H1 (cell line): ENCODE data around the gene EXOC2. TPM values are rescaled to one million over a fixed set of nuclear protein-coding genes. Genes with fewer than 3 reads are reported as not detected.

Experiments used
- CTCF ChIA-PET: fragments of 300-600 bp; sonication (Branson Sonifier 250); formaldehyde crosslinking; loops from one replicate; lab custom pipeline; 2021; ENCODE audit not compliant: partially characterized antibody; lab: Charles Lee
- POLR2A ChIA-PET: fragments of 300-600 bp; sonication (Branson Sonifier 250); formaldehyde crosslinking; loops from one replicate; lab custom pipeline; 2021; ENCODE audit warnings: inconsistent platforms; ENCODE audit not compliant: partially characterized antibody; lab: Charles Lee
- DNase-seq, 2 experiments: peaks; one replicate each; pipeline versions ENCODE4 v3.0.0 to v3.0.0-alpha.2; 2010 to 2022; ENCODE audit warnings: low spot score in 2 of 2, low read depth in 1 of 2, mixed read lengths in 1 of 2
- FAIRE-seq: peaks from 2 replicates; lab custom pipeline; 2011; peaks lifted over from hg19 to GRCh38; lab: Jason Lieb, UNC
- H2AFZ ChIP-seq: 2 replicates; pipeline ENCODE4 v1.8.1; 2012; ENCODE audit warnings: low read length, inconsistent platforms
- H2AK5ac ChIP-seq: 2 replicates; pipeline ENCODE4 v1.6.1; 2013; ENCODE audit warnings: low read depth, low read length
- H2BK120ac ChIP-seq: replicated peaks from 2 replicates; pipeline ENCODE3; 2013; ENCODE audit warnings: low read depth, low read length, inconsistent platforms
- H2BK12ac ChIP-seq: 2 replicates; pipeline ENCODE4 v1.6.1; 2013; ENCODE audit warnings: low read depth, low read length
- H2BK15ac ChIP-seq: 2 replicates; pipeline ENCODE4 v1.6.1; 2013; ENCODE audit warnings: low read length
- H2BK20ac ChIP-seq: 2 replicates; pipeline ENCODE4 v1.6.1; 2013; ENCODE audit warnings: low read length
- H2BK5ac ChIP-seq: 2 replicates; pipeline ENCODE4 v1.6.1; 2013; ENCODE audit warnings: low read depth, low read length
- H3K14ac ChIP-seq: 2 replicates; pipeline ENCODE4 v1.6.1; 2013; ENCODE audit warnings: inconsistent platforms; ENCODE audit not compliant: insufficient read length
- H3K18ac ChIP-seq: 2 replicates; pipeline ENCODE4 v1.6.1; 2013; ENCODE audit warnings: low read length; ENCODE audit errors: extremely low read depth
- H3K23ac ChIP-seq: 2 replicates; pipeline ENCODE4 v1.6.1; 2013; ENCODE audit warnings: inconsistent platforms; ENCODE audit not compliant: insufficient read length
- H3K23me2 ChIP-seq: 2 replicates; pipeline ENCODE4 v1.6.1; 2013; ENCODE audit warnings: low read depth, low read length
- H3K27ac ChIP-seq: 2 replicates; pipeline ENCODE4 v1.6.1; 2011; ENCODE audit warnings: low read depth, low read length, inconsistent platforms
- H3K27me3 ChIP-seq, 4 experiments: replicated peaks in 1 of 4; 1 replicate in 1 of 4; 2 replicates in 3 of 4; pipeline versions ENCODE4 v1.6.1 to v1.8.1; 2011 to 2013; ENCODE audit warnings: low read length in 3 of 4, mild to moderate bottlenecking in 3 of 4, inconsistent platforms in 2 of 4, mixed read lengths in 2 of 4, moderate library complexity in 1 of 4; ENCODE audit not compliant: control insufficient read depth in 3 of 4, insufficient read depth in 3 of 4; ENCODE audit errors: extremely low read depth in 1 of 4
- H3K36me3 ChIP-seq, 4 experiments: 2 replicates each; pipeline versions ENCODE4 v1.6.1 to v1.8.1; 2011 to 2013; ENCODE audit warnings: mild to moderate bottlenecking in 4 of 4, low read length in 3 of 4, moderate library complexity in 2 of 4, control low read depth in 1 of 4, inconsistent platforms in 1 of 4; ENCODE audit not compliant: insufficient read depth in 4 of 4, control insufficient read depth in 2 of 4
- H3K4ac ChIP-seq: replicated peaks from 2 replicates; pipeline ENCODE3; 2013; ENCODE audit warnings: low read length, low read depth, mixed read lengths, inconsistent platforms; ENCODE audit not compliant: insufficient read length
- H3K4me1 ChIP-seq, 4 experiments: replicated peaks in 1 of 4; 1 replicate in 1 of 4; 2 replicates in 3 of 4; pipeline versions ENCODE4 v1.6.1 to v1.8.1; 2011 to 2013; ENCODE audit warnings: low read length in 3 of 4, inconsistent platforms in 2 of 4, mixed read lengths in 1 of 4; ENCODE audit not compliant: insufficient read depth in 4 of 4, control insufficient read depth in 3 of 4
- H3K4me2 ChIP-seq, 2 experiments: 2 replicates each; pipeline versions ENCODE4 v1.6.1 to v1.8.1; 2011 to 2013; ENCODE audit warnings: low read depth in 2 of 2, low read length in 2 of 2, control low read depth in 1 of 2, inconsistent platforms in 1 of 2, mild to moderate bottlenecking in 1 of 2; ENCODE audit not compliant: insufficient read depth in 1 of 2
- H3K4me3 ChIP-seq, 4 experiments: fragments of 200-600, 300-600 bp in 1 of 4; sonication (generic), shearing (Covaris generic), sonication (Bioruptor Twin) in 1 of 4; 2 replicates each; pipeline versions ENCODE4 v1.5.1 to v1.8.1; 2011 to 2016; ENCODE audit warnings: low read length in 4 of 4, low read depth in 3 of 4, control low read depth in 2 of 4, inconsistent platforms in 2 of 4, mild to moderate bottlenecking in 2 of 4, mixed read lengths in 1 of 4, moderate library complexity in 1 of 4; ENCODE audit not compliant: insufficient read depth in 2 of 4; ENCODE audit errors: extremely low read depth in 1 of 4
- H3K56ac ChIP-seq: replicated peaks from 2 replicates; pipeline ENCODE3; 2013; ENCODE audit warnings: low read depth, mild to moderate bottlenecking, mixed read lengths, low read length, inconsistent platforms; ENCODE audit not compliant: insufficient read length
- H3K79me1 ChIP-seq: 2 replicates; pipeline ENCODE4 v1.6.1; 2013; ENCODE audit warnings: low read depth, low read length, control low read depth
- H3K79me2 ChIP-seq, 2 experiments: 2 replicates each; pipeline versions ENCODE4 v1.6.1 to v1.8.1; 2012 to 2013; ENCODE audit warnings: low read length in 2 of 2, mild to moderate bottlenecking in 2 of 2, inconsistent platforms in 1 of 2; ENCODE audit not compliant: insufficient read depth in 2 of 2, control insufficient read depth in 1 of 2
- H3K9ac ChIP-seq, 4 experiments: replicated peaks in 1 of 4; 1 replicate in 1 of 4; 2 replicates in 3 of 4; pipeline versions ENCODE4 v1.6.1 to v1.8.1; 2011 to 2013; ENCODE audit warnings: low read depth in 3 of 4, low read length in 3 of 4, control low read depth in 2 of 4, mild to moderate bottlenecking in 2 of 4, moderate library complexity in 2 of 4, inconsistent platforms in 1 of 4; ENCODE audit errors: extremely low read depth in 1 of 4
- H3K9me3 ChIP-seq, 2 experiments: 2 replicates each; pipeline versions ENCODE4 v1.6.1 to v1.8.1; 2012 to 2013; ENCODE audit warnings: mild to moderate bottlenecking in 2 of 2, moderate library complexity in 2 of 2, control low read depth in 1 of 2, inconsistent platforms in 1 of 2, low read depth in 1 of 2, low read length in 1 of 2, mixed read lengths in 1 of 2; ENCODE audit not compliant: insufficient read depth in 2 of 2
- H4K20me1 ChIP-seq, 2 experiments: replicated peaks in 1 of 2; 2 replicates each; pipeline versions ENCODE3 to v1.8.1; 2011 to 2013; ENCODE audit warnings: inconsistent platforms in 2 of 2, low read length in 2 of 2, mild to moderate bottlenecking in 1 of 2; ENCODE audit not compliant: insufficient read depth in 2 of 2, control insufficient read depth in 1 of 2
- H4K5ac ChIP-seq: 2 replicates; pipeline ENCODE4 v1.6.1; 2013; ENCODE audit warnings: low read length, low read depth, mixed read lengths, inconsistent platforms; ENCODE audit not compliant: insufficient read length
- H4K8ac ChIP-seq: 2 replicates; pipeline ENCODE4 v1.8.0; 2013; ENCODE audit warnings: mild to moderate bottlenecking, moderate library complexity, low read length, inconsistent platforms; ENCODE audit not compliant: insufficient read depth; ENCODE audit errors: extremely low read depth
- H4K91ac ChIP-seq: replicated peaks from 2 replicates; pipeline ENCODE3; 2013; ENCODE audit warnings: low read length, mixed read lengths, inconsistent platforms; ENCODE audit not compliant: insufficient read length
- BACH1 ChIP-seq: IDR thresholded peaks from 2 replicates; pipeline ENCODE4 v1.6.1; 2012; ENCODE audit warnings: low read length, improper control_type of control experiment
- GTF2F1 ChIP-seq: IDR thresholded peaks from 2 replicates; pipeline ENCODE4 v1.6.1; 2012; ENCODE audit warnings: low read depth, low read length, improper control_type of control experiment, borderline replicate concordance
- HDAC6 ChIP-seq: IDR thresholded peaks from one replicate; pipeline ENCODE4 v1.7.1; 2012; ENCODE audit warnings: low read depth, mild to moderate bottlenecking, inconsistent platforms, low read length, moderate library complexity
- RAD21 ChIP-seq, 2 experiments: IDR thresholded peaks in 1 of 2; conservative IDR thresholded peaks in 1 of 2; 2 replicates each; pipeline ENCODE4 v1.6.1; 2011; ENCODE audit warnings: low read depth in 2 of 2, low read length in 2 of 2, improper control_type of control experiment in 1 of 2, inconsistent platforms in 1 of 2, mild to moderate bottlenecking in 1 of 2, moderate library complexity in 1 of 2
- WGBS, 2 experiments: shearing (Covaris generic) in 1 of 2; methylation state at CpG; one replicate each; pipeline versions ENCODE4 v1.1.6 to v1.1.7; 2013 to 2015; ENCODE audit warnings: low lambda C conversion rate in 2 of 2, mixed read lengths in 2 of 2, inconsistent platforms in 1 of 2, low coverage in 1 of 2, missing lambda C conversion rate in 1 of 2; ENCODE audit not compliant: insufficient replicate concordance in 2 of 2, insufficient coverage in 1 of 2, insufficient read length in 1 of 2; ENCODE audit errors: extremely low coverage in 1 of 2, missing lambda C conversion rate in 1 of 2; 5-methylcytosine and 5-hydroxymethylcytosine counted together
- polyA plus RNA-seq, 7 experiments: library from polyadenylated mRNA; depleted of rRNA in 3 of 7; stranded (reverse) in 5 of 7; unstranded in 2 of 7; fragments of >200 nt in 5 of 7; fragments of 200-250 nt in 2 of 7; gene quantifications; 1 replicate in 5 of 7; 2 replicates in 1 of 7; 4 replicates in 1 of 7; pipeline versions ENCODE4 v1.2.1 to v1.2.3, GENCODE V29; 2011 to 2013; ENCODE audit warnings: missing spikeins in 2 of 7, mixed read lengths in 2 of 7
- total RNA-seq: library from RNA; stranded (reverse); fragmentation: NEBNext Ultra II Directional; extraction: Animal tissue kit (Norgen Biotek cat#: 25700); gene quantifications from 2 replicates; pipeline ENCODE4 v1.2.1, GENCODE V29; 2021

EXOC2 gene
- total and polyA plus RNA-seq, 2 of the 8 experiments (the other 6 are each of a cell fraction or from before 2014, with no cell fraction given): 25.5 to 44.4 TPM

GRCh38 chr6:654136-654535 is 38.8 kb downstream of the EXOC2 start:
- Histone ChIP-seq H3K9ac (no peak overlapping the region), H2AK5ac (no peak overlapping the region), H3K79me2 (peaks cover 0 to 51% of the 10 kb centered on the region in 2 experiments; a peak in 3 of 4 replicates), H3K36me3 (peaks cover 0 to 7% (median 0%) of the 10 kb centered on the region in 4 experiments; a peak in 3 of 8 replicates), H2BK15ac (no peak overlapping the region), H4K5ac (no peak overlapping the region), H3K56ac (no peak overlapping the region), H3K27ac (no peak overlapping the region), H2BK20ac (no peak overlapping the region), H3K23ac (no peak overlapping the region), H2BK5ac (no peak overlapping the region), H4K91ac (no peak overlapping the region), H3K4me1 (peaks cover 0 to 22% (median 2%) of the 10 kb centered on the region in 4 experiments; a peak in 5 of 7 replicates), H3K79me1 (0 out of 2 replicates have a peak, but pooled peaks cover 4% of the 10 kb centered on the region), H3K4me3 (no peak overlapping the region), H3K4me2 (no peak overlapping the region), H4K8ac (no peak overlapping the region), H2BK120ac (no peak overlapping the region), H3K23me2 (no peaks in the 10 kb centered on the region), H3K14ac (no peak overlapping the region), H3K18ac (no peak overlapping the region), H2AFZ (no peak overlapping the region), H3K4ac (no peak overlapping the region), H4K20me1 (no peaks in the 10 kb centered on the region), H3K27me3 (no peaks in the 10 kb centered on the region), H3K9me3 (no peaks in the 10 kb centered on the region; a peak in 2 of 4 replicates), H2BK12ac (no peak overlapping the region)
- FAIRE-seq (no peak), DNase-seq (no peak)
- ChIA-PET POLR2A (interaction anchor here (1.0 kb wide), 1 partner anchor 29 kb away, joined by 3 read pairs; no protein-coding TSS in a partner anchor), CTCF (interaction anchor here (1.1 to 1.7 kb wide), 3 partner anchors 14 to 39 kb away, joined by 3 to 5 read pairs (median 3); partner anchors contain the start of gene EXOC2)
- 93% methylated on average over 4 of the region's 4 CpGs; no CpG with 5 or more reads in 1 of the 2 experiments for WGBS, 2 experiments
- TF ChIP-seq HDAC6: no peak
- no peak for TF ChIP-seq RAD21 (IDR thresholded peaks at IDR 0.05 in 1 of 2, conservative IDR thresholded peaks at IDR 0.05 in 1 of 2; ENCODE audit: low read depth in 2 of 2, low read length in 2 of 2)
- TF ChIP-seq BACH1: no peak
- TF ChIP-seq GTF2F1: no peak
